ENCODE data around the gene RGS7.
"Not testable (repeated sequence)": the region's sequence is repeated elsewhere in the genome, so short reads cannot be mapped to it uniquely, and the experiment has no call there.

RGS7 gene

GRCh38 chr1:240925273-240925672 is 431.7 kb downstream of the RGS7 start:
- no peak for DNase-seq (ENCODE audit: low spot score)

GRCh38 chr1:240917976-240918375 is 439.0 kb downstream of the RGS7 start:
- DNase-seq (ENCODE audit: low spot score): no peak

GRCh38 chr1:240914506-240914905 is 442.5 kb downstream of the RGS7 start:
- no peak for DNase-seq (ENCODE audit: low spot score)

- DNase-seq (ENCODE audit: low spot score): no peak
These were observed 444.2 kb downstream of the RGS7 start for GRCh38 chr1:240912821-240913220.

GRCh38 chr1:240909701-240910457 is 447.1 kb downstream of the RGS7 start:
- no peak for DNase-seq (ENCODE audit: low spot score)

GRCh38 chr1:240906477-240906876 is 450.5 kb downstream of the RGS7 start:
- DNase-seq (ENCODE audit: low spot score): no peak

GRCh38 chr1:240905225-240905765 is 451.7 kb downstream of the RGS7 start:
- DNase-seq (ENCODE audit: low spot score): no peak

GRCh38 chr1:240895424-240895823 is 461.6 kb downstream of the RGS7 start:
- not testable (repeated sequence) for DNase-seq (ENCODE audit: low spot score)

- no peak for DNase-seq (ENCODE audit: low spot score)
These were observed 468.3 kb downstream of the RGS7 start for GRCh38 chr1:240888787-240889048.

GRCh38 chr1:240888039-240888786 is 468.8 kb downstream of the RGS7 start:
- DNase-seq (ENCODE audit: low spot score): peak; percentile 35

GRCh38 chr1:240883490-240883889 is 473.5 kb downstream of the RGS7 start:
- DNase-seq (ENCODE audit: low spot score): no peak

- not testable (repeated sequence) for DNase-seq (ENCODE audit: low spot score)
These were observed 474.2 kb downstream of the RGS7 start for GRCh38 chr1:240882656-240883308.

GRCh38 chr1:240878631-240879030 is 478.4 kb downstream of the RGS7 start:
- DNase-seq (ENCODE audit: low spot score): no peak

GRCh38 chr1:240877605-240878004 is 479.4 kb downstream of the RGS7 start:
- no peak for DNase-seq (ENCODE audit: low spot score)

- no peak for DNase-seq (ENCODE audit: low spot score)
These were observed 480.9 kb downstream of the RGS7 start for GRCh38 chr1:240876071-240876470.

- no peak for DNase-seq (ENCODE audit: low spot score)
These were observed 487.9 kb downstream of the RGS7 start for GRCh38 chr1:240869071-240869470.

- no peak for DNase-seq (ENCODE audit: low spot score)
These were observed 490.3 kb downstream of the RGS7 start for GRCh38 chr1:240866724-240867123.

- DNase-seq (ENCODE audit: low spot score): no peak
These were observed 497.0 kb downstream of the RGS7 start for GRCh38 chr1:240860023-240860422.

GRCh38 chr1:240854367-240854766 is 502.6 kb downstream of the RGS7 start:
- no peak for DNase-seq (ENCODE audit: low spot score)

- no peak for DNase-seq (ENCODE audit: low spot score)
These were observed 509.7 kb downstream of the RGS7 start for GRCh38 chr1:240847325-240847724.

GRCh38 chr1:240844486-240844885 is 512.5 kb downstream of the RGS7 start:
- no peak for DNase-seq (ENCODE audit: low spot score)

GRCh38 chr1:240843798-240844197 is 513.2 kb downstream of the RGS7 start:
- DNase-seq (ENCODE audit: low spot score): no peak

GRCh38 chr1:240836271-240836670 is 520.7 kb downstream of the RGS7 start:
- no peak for DNase-seq (ENCODE audit: low spot score)

All from SK-N-DZ (cell line).